Stimulated activated naive CD4-positive, alpha-beta T cell treated with Interleukin-2 at 50 U/mL for 16 hours (primary cell): Measurements from ENCODE around the gene CD63.
A peak's percentile ranks its signal among the peaks of the same experiment; 100 is the strongest.

Experiments used
- DNase-seq: peaks from one replicate; lab custom pipeline; 2025; lab: John Stamatoyannopoulos, UW

Gene CD63

GRCh38 chr12:55704824-55705718 lies 23.7 kb downstream of the CD63 start:
- no peak for DNase-seq

GRCh38 chr12:55703901-55704761 lies 24.7 kb downstream of the CD63 start:
- DNase-seq, result no peak

- no peak for DNase-seq
Measured at GRCh38 chr12:55703288-55703687, 25.5 kb downstream of the CD63 start.

GRCh38 chr12:55702861-55703260 lies 25.9 kb downstream of the CD63 start:
- DNase-seq, result no peak

GRCh38 chr12:55700255-55701018 lies 28.4 kb downstream of the CD63 start:
- no peak for DNase-seq

GRCh38 chr12:55699471-55700055 lies 29.2 kb downstream of the CD63 start:
- no peak for DNase-seq

GRCh38 chr12:55698965-55699364 lies 29.8 kb downstream of the CD63 start:
- DNase-seq, result no peak

- no peak for DNase-seq
Measured at GRCh38 chr12:55698241-55698955, 30.4 kb downstream of the CD63 start.

- no peak for DNase-seq
Measured at GRCh38 chr12:55697686-55698085, 31.1 kb downstream of the CD63 start.

GRCh38 chr12:55696796-55697462 lies 31.9 kb downstream of the CD63 start:
- DNase-seq, result no peak

- DNase-seq, result no peak
Measured at GRCh38 chr12:55696141-55696540, 32.7 kb downstream of the CD63 start.

- no peak for DNase-seq
Measured at GRCh38 chr12:55695349-55695748, 33.5 kb downstream of the CD63 start.

- DNase-seq, result no peak
Measured at GRCh38 chr12:55694651-55695050, 34.2 kb downstream of the CD63 start.

- no peak for DNase-seq
Measured at GRCh38 chr12:55694188-55694515, 34.7 kb downstream of the CD63 start.

GRCh38 chr12:55693323-55694187 lies 35.3 kb downstream of the CD63 start:
- DNase-seq, result no peak

GRCh38 chr12:55692631-55693322 lies 36.0 kb downstream of the CD63 start:
- no peak for DNase-seq

- no peak for DNase-seq
Measured at GRCh38 chr12:55688716-55689655, 39.8 kb downstream of the CD63 start.

- DNase-seq, result peak; percentile 32
Measured at GRCh38 chr12:55687746-55688145, 41.1 kb downstream of the CD63 start.
